T-helper 1 cell treated with Interleukin-12 subunit alpha and Interleukin-12 subunit beta and Interleukin-4 antibody, amounts not matched to agents 30 μg/mL and 1 μg/mL, for 36 hours (primary cell): Measurements from ENCODE around the gene SPAG6.
"Not testable (repeated sequence)": the region's sequence is repeated elsewhere in the genome, so short reads cannot be mapped to it uniquely, and the experiment has no call there.

Experiments used
- H3K27ac Mint-ChIP-seq: one replicate; pipeline ENCODE4 v1.8.0; 2021; ENCODE audit warnings: mild to moderate bottlenecking, mixed read lengths
- H3K27me3 Mint-ChIP-seq: one replicate; pipeline ENCODE4 v1.8.0; 2021; ENCODE audit warnings: low read depth, mixed read lengths
- H3K36me3 Mint-ChIP-seq: one replicate; pipeline ENCODE4 v1.8.0; 2021; ENCODE audit warnings: low read depth, mixed read lengths
- H3K4me1 Mint-ChIP-seq: one replicate; pipeline ENCODE4 v1.8.0; 2021; ENCODE audit warnings: low read depth, mixed read lengths
- H3K4me3 Mint-ChIP-seq: one replicate; pipeline ENCODE4 v1.8.0; 2021; ENCODE audit warnings: mild to moderate bottlenecking, moderate library complexity, mixed read lengths
- H3K9me3 Mint-ChIP-seq: one replicate; pipeline ENCODE4 v1.8.0; 2021; ENCODE audit warnings: mixed read lengths

Gene SPAG6

DNA sequence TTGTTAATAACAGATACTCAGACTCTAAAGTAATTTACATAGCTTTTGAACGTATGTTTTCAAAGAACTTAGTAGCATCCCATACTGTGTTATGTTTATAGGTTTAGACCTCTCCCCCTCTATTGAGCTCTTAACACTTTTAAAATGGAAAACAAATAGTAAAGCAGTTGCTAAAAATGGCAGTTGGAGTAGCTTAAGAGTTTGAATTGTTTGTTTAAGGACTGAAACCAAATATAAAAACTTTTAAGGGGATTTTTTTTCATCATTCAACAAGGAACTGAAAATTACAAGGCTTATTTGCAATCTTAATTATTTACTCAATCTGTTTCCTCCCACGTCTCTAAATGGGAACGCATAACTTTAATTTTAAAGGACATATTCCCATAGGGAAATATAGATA is 1.6 kb upstream of the SPAG6 start:
- Mint-ChIP-seq H3K36me3 (peaks cover 6% of the 10 kb centered on the region), H3K4me3 (no peak overlapping the region), H3K4me1 (peaks cover 31% of the 10 kb centered on the region), H3K27ac (no peak overlapping the region), H3K27me3 (peaks cover 79% of the 10 kb centered on the region), H3K9me3 (no peaks in the 10 kb centered on the region)

DNA sequence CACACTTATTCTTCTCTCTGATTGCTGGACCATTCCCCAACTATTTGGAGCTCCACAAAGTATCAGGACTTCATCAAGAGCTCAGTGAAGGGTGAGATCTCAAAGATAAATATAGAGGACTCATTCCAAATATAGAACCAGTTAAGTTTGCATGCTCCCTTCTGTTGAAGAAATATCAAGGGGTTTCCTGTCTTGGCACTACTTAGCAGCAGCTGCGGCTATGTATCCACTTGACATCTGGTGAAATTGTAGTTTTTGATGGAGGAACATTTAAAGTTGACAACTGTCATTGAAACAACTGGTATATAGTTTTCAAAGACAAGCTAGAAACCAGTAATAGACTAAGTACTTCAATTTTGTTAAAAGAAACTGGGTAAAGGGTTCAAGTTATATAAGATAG is 1.0 kb upstream of the SPAG6 start:
- Mint-ChIP-seq H3K9me3 (no peaks in the 10 kb centered on the region), H3K4me1 (peaks cover 27% of the 10 kb centered on the region), H3K36me3 (peaks cover 6% of the 10 kb centered on the region), H3K27ac (peak overlapping the region; percentile 14), H3K4me3 (peak overlapping the region; percentile 70), H3K27me3 (peaks cover 79% of the 10 kb centered on the region)

DNA sequence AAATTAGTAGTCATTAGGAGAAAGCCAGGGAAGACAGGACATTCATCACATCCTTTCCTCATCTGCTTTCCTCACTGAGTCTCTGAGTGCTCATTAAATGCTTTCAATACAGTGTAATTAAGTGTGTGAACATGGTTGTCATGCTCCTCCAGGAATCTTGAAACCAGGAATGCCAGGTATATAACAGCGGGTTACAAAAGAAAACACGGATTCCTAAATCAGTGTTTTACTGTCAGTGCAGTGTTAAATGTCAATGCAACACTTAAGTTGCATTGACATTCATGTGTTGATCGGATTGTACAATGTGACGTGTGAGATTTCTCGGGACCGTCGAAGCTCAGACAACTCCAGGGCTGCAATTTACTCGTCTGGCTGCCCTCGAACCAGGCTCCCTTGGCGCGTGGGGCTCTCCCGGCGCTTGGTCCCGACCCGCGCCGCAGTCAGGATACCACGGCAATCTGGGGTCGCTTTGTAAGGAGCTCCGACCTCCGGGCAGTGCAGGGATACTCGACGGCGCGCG is 455 bp upstream of the SPAG6 start:
- Mint-ChIP-seq H3K4me3 (peak overlapping the region; percentile 70), H3K9me3 (no peaks in the 10 kb centered on the region), H3K27ac (peak overlapping the region; percentile 41), H3K4me1 (peaks cover 25% of the 10 kb centered on the region), H3K36me3 (peaks cover 6% of the 10 kb centered on the region), H3K27me3 (peaks cover 80% of the 10 kb centered on the region)

DNA sequence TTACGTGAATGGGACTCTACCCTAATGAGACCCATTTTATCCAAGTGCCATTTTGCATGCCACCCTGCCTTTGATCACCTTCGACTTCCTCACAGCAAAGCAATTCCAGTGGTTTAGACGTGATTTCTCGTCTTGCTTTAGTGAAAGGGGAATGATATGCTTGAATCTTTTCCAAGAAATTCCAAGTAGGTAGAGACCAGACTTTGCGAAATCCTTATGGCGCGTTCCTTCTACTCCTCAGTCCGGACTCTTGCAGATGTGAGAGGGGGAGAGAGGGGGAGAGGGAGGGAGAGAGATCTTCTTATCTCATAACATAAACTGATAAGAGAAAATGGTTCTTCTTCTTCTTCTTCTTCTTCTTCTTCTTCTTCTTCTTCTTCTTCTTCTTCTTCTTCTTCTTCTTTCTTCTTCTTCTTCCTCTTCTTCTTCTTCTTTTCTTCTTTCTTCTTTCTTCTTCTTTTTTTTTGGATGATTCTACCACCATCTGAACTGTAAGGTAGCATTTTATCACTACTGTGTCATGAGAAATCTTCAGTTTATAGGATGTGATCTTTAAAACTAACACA is 883 bp downstream of the SPAG6 start:
- Mint-ChIP-seq H3K4me1 (peaks cover 22% of the 10 kb centered on the region), H3K27me3 (peaks cover 77% of the 10 kb centered on the region), H3K36me3 (peaks cover 6% of the 10 kb centered on the region), H3K27ac (peak overlapping the region; percentile 66), H3K4me3 (peak overlapping the region; percentile 80), H3K9me3 (no peaks in the 10 kb centered on the region)

DNA sequence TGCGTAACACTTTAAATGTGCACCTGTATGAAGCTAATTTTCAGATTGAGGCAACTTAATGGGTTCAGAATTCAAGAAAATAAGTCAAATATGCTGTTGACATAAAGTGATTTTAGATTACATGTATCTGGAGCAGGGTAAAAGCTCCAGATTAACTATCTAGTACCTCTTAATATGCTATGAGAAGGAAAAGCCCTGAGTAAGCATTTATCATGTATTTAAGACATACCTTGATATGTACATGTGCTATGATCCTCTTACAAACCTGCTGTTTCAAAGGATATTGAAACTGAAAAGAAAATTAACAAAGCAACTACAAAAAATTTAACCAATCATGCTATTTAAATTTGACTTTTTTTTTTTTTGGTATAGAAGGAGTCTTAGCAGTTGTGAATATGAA is 4.5 kb downstream of the SPAG6 start:
- H3K9me3 Mint-ChIP-seq: no peaks in the 10 kb centered on the region
- H3K36me3 Mint-ChIP-seq: peaks cover 3% of the 10 kb centered on the region
- H3K4me1 Mint-ChIP-seq: peaks cover 8% of the 10 kb centered on the region
- H3K27me3 Mint-ChIP-seq: peaks cover 52% of the 10 kb centered on the region
- no peak overlapping the region for H3K4me3 Mint-ChIP-seq
- no peak overlapping the region for H3K27ac Mint-ChIP-seq

DNA sequence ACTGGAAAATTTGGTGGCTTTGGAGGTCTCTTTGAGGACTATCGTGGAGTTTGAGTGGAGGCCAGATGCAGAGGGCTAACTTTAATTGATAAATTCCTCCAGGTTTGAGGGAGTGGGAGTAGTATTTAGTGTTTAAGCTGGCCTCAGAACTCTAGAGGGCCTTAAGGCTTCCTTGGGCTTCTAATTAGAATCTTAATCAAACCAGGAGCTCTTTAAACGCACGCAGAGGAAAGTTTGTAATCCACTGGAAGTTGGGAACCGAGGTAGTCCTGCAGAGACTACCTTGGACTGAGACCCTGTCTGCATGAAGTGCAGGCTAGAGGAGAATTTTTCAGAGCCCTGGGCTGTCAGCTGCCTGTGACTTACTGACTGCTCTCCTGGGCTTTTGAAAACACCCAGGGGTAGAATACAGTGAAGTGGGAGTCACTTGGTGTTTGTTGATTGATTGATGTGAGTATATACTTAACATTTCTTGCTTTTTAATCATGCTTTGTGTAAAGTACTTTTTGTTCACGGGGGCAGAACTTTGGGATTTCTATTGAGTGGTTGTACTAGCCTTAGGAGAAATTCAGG is 5.9 kb downstream of the SPAG6 start:
- H3K4me3 Mint-ChIP-seq: no peak overlapping the region
- peaks cover 44% of the 10 kb centered on the region for H3K27me3 Mint-ChIP-seq
- no peaks in the 10 kb centered on the region for H3K9me3 Mint-ChIP-seq
- no peak overlapping the region for H3K27ac Mint-ChIP-seq
- peaks cover 1% of the 10 kb centered on the region for H3K36me3 Mint-ChIP-seq
- peaks cover 3% of the 10 kb centered on the region for H3K4me1 Mint-ChIP-seq

DNA sequence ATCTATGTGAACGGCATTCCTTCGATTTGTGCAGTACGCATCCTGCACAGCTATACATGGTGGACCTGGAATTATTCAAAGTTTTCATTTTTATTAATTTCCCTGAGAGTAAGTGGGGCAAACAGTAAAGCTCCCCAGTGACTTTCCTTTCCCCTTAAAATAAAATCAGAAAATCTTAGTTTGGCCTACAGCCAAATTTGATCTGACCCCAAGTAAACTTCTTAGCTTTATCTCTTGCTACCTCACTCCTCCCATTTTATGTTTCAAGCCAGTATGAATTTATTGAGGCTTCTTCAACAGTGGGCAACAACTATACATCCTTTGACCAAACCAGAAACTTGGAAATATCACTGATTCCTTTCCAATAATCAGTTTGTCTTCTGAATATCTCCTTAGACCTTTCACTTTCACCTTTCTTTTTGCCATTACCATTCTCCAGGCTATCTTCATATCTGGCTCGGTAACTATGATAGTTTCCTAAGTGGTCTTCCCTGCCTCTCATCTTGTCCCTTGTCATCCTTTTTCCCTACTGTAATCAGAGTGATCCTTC is 11.1 kb downstream of the SPAG6 start:
- H3K36me3 Mint-ChIP-seq: no peaks in the 10 kb centered on the region
- H3K4me3 Mint-ChIP-seq: no peak overlapping the region
- no peak overlapping the region for H3K27ac Mint-ChIP-seq
- H3K9me3 Mint-ChIP-seq: no peaks in the 10 kb centered on the region
- H3K4me1 Mint-ChIP-seq: peaks cover 5% of the 10 kb centered on the region
- peaks cover 13% of the 10 kb centered on the region for H3K27me3 Mint-ChIP-seq

DNA sequence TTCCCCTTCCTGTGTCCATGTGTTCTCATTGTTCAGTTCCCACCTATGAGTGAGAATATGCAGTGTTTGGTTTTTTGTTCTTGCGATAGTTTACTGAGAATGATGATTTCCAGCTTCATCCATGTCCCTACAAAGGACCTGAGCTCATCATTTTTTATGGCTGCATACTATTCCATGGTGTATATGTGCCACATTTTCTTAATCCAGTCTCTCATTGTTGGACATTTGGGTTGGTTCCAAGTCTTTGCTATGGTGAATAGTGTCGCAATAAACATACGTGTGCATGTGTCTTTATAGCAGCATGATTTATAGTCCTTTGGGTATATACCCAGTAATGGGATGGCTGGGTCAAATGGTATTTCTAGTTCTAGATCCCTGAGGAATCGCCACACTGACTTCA is 12.5 kb downstream of the SPAG6 start:
- H3K4me1 Mint-ChIP-seq, H3K36me3 Mint-ChIP-seq, H3K27ac Mint-ChIP-seq, H3K9me3 Mint-ChIP-seq, H3K4me3 Mint-ChIP-seq: not testable (repeated sequence)
- peaks cover 13% of the 10 kb centered on the region for H3K27me3 Mint-ChIP-seq

DNA sequence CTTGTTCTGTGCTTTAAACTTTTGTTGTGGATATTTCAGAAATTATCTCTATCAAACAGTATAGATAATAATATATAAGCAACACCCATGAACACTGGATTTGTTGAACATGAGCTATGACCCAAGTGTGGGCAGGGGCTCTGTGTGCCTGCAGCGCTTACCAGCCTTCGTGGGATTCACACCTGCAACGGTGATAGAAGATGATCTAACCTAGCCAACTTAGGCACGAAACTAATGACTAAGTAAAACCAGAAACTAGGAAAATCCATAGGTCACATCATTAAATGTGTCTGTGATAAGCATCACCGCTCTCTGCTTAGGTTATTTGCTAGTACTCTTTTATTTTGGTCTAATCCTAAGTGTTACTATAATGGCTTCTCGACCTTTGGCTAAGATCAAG is 18.0 kb downstream of the SPAG6 start:
- Mint-ChIP-seq H3K27ac (no peak overlapping the region), H3K27me3 (no peaks in the 10 kb centered on the region), H3K36me3 (no peaks in the 10 kb centered on the region), H3K9me3 (no peaks in the 10 kb centered on the region), H3K4me3 (no peak overlapping the region), H3K4me1 (peaks cover 13% of the 10 kb centered on the region)

DNA sequence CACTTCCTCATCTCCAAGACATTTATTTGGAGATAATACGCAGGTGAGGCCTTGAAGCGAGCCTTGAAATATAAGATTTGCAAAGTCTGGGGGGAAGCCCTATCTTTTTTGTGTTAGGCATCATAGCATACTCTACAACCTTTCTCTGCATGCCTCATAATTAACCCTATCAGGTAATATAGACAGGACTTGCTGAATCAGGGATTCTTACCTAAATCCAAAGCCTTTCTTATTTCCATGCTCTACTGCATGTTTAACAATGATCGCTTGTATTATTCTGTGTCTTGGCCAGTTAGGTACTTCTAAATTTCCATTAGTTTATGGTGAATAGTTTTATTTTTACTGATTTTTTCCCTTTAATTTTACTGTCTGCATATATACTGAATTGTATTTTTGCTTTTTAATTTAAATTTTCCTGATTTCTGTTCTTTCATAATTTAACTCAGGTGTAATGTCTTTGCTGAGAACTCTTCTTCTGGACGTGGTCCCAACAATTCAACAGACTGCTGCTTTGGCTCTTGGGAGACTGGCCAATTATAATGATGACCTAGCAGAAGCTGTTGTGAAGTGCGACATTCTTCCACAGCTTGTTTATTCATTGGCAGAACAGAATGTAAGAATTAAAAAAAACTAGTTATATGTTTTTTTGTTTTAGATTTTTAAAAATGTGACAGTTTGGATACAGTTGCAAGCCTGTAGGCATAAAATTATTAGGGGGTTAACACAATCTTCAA is 19.3 kb downstream of the SPAG6 start:
- Mint-ChIP-seq H3K4me1 (peaks cover 20% of the 10 kb centered on the region), H3K9me3 (peaks cover 5% of the 10 kb centered on the region), H3K27me3 (no peaks in the 10 kb centered on the region), H3K27ac (no peak overlapping the region), H3K4me3 (no peak overlapping the region), H3K36me3 (peaks cover 1% of the 10 kb centered on the region)

DNA sequence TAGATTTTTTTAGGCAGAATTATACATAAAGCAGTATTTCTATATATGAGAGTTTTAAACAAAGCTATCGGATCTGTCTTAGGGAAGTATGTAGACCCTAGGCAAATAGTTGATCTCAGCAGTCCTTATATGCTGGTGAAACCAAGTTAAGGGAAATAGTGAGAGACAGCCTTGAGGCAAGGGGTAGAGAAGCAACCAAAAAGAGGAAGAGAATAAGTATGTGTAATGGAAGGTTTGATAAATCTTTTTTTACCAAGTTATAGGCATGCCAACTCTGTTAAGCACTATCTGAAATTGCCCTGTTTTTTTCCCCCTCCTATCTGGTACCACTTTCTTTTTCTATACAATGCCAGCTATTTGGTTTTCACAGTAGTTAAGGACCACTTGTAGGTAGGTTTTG is 19.9 kb downstream of the SPAG6 start:
- no peak overlapping the region for H3K4me3 Mint-ChIP-seq
- H3K4me1 Mint-ChIP-seq: peaks cover 23% of the 10 kb centered on the region
- no peaks in the 10 kb centered on the region for H3K27me3 Mint-ChIP-seq
- H3K36me3 Mint-ChIP-seq: peaks cover 1% of the 10 kb centered on the region
- H3K9me3 Mint-ChIP-seq: peaks cover 5% of the 10 kb centered on the region
- H3K27ac Mint-ChIP-seq: no peak overlapping the region

DNA sequence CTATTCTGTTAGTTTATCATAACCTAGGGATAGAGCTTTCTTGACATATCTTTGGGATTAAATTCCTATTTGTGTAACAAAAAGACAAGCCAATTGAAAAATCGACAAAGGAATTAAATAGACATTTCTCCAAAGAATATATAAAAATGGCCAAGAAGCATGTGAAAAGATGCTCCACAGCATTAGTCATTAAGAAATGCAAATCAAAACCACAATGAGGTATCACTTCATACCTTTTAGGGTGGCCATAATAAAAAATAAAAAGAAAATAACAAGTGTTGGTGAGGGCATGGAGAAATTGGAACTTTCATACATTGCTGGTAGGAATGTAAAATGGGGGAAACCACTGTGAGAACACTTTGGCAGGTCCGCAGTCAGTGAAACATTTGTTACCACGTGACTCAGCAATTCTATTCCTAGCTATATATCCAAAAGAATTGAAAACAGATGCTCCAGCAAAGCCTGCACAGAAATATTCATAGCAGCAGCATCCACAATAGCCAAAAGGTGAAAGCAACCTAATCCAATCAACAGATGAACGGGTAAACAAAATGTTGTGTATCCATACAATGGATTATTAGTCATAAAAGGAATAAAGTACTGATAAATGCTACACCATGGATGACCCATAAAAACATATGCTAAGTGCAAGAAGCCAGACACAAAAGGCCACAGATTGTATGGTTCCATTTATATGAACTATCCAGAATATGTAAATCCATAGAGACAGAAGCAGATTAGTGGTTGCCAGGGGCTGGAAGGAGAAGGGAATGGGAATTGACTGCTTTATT is 20.5 kb downstream of the SPAG6 start:
- no peaks in the 10 kb centered on the region for H3K27me3 Mint-ChIP-seq
- H3K27ac Mint-ChIP-seq: no peak overlapping the region
- peaks cover 5% of the 10 kb centered on the region for H3K9me3 Mint-ChIP-seq
- H3K4me1 Mint-ChIP-seq: peaks cover 25% of the 10 kb centered on the region
- peaks cover 1% of the 10 kb centered on the region for H3K36me3 Mint-ChIP-seq
- no peak overlapping the region for H3K4me3 Mint-ChIP-seq

DNA sequence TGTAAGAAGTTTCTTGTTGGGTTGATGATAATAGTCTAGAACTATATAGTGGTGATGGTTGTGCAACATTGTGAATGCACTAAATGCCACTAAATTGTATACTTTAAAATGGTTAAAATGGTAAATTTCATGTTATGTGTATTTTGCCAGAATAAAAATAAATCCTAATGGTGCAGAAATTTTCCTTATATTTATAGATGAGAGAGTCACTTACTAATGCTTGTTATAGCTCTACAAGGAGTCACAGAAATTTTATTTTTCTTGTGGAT is 21.1 kb downstream of the SPAG6 start:
- Mint-ChIP-seq H3K4me3 (no peak overlapping the region), H3K4me1 (peaks cover 25% of the 10 kb centered on the region), H3K9me3 (peaks cover 5% of the 10 kb centered on the region), H3K27me3 (no peaks in the 10 kb centered on the region), H3K27ac (no peak overlapping the region), H3K36me3 (peaks cover 1% of the 10 kb centered on the region)

DNA sequence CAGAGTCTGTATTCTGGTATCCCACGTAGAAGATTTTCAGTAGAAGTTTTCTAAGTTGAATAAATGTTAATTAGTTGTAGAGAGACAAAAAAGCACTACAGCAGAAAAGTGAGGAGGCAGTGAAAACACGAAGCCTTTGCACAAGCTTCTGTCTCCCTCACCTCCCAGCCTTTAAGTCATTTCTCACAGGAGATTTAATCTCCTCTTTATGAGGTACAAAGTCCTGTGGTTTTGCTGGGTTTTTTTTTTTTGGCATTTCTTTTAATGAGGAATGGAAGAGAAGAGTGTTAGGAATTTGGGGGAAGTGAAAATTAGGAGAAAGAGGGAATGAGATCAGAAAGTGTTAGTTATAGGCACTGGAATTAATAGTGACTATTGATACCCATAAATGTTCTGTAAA is 21.5 kb downstream of the SPAG6 start:
- Mint-ChIP-seq H3K4me1 (peaks cover 25% of the 10 kb centered on the region), H3K27me3 (no peaks in the 10 kb centered on the region), H3K9me3 (peaks cover 5% of the 10 kb centered on the region), H3K27ac (peak overlapping the region; percentile 66), H3K36me3 (peaks cover 1% of the 10 kb centered on the region), H3K4me3 (peak overlapping the region; percentile 59)
